HepG2 (cell line): ENCODE data around the gene TRAPPC12. TPM values are rescaled to one million over a fixed set of nuclear protein-coding genes. Genes with fewer than 3 reads are reported as not detected.

Experiments
- AGO2 ChIP-seq: fragments of 200-400 bp; formaldehyde crosslinking; optimal IDR thresholded peaks from 2 replicates; pipeline ENCODE3; 2017; ENCODE audit warnings: mild to moderate bottlenecking, low read depth, low read length, moderate library complexity
- BCL6 ChIP-seq: IDR thresholded peaks from 2 replicates; pipeline ENCODE4 v1.6.1; 2016; ENCODE audit warnings: missing genetic modification reagents, missing compliant biosample characterization
- CBX5 ChIP-seq: sonication (generic); formaldehyde crosslinking; IDR thresholded peaks from 2 replicates; pipeline ENCODE4 v1.4.0; 2020; ENCODE audit warnings: missing genetic modification reagents, borderline replicate concordance
- FOXM1 ChIP-seq: sonication (generic); formaldehyde crosslinking; IDR thresholded peaks from 2 replicates; pipeline ENCODE4 v1.5.0; 2020; ENCODE audit warnings: missing genetic modification reagents
- JUN ChIP-seq: sonication (generic); formaldehyde crosslinking; IDR thresholded peaks from 2 replicates; pipeline ENCODE4 v1.4.0; 2020; ENCODE audit warnings: mild to moderate bottlenecking, missing genetic modification reagents
- JUNB ChIP-seq: sonication (generic); formaldehyde crosslinking; IDR thresholded peaks from 2 replicates; pipeline ENCODE4 v1.8.0; 2022; ENCODE audit warnings: missing genetic modification reagents, mild to moderate bottlenecking, borderline replicate concordance
- MYNN ChIP-seq: sonication (generic); formaldehyde crosslinking; IDR thresholded peaks from 2 replicates; pipeline ENCODE4 v1.4.0; 2020; ENCODE audit warnings: mild to moderate bottlenecking, low read depth, missing genetic modification reagents
- SMC3 ChIP-seq: IDR thresholded peaks from 2 replicates; pipeline ENCODE4 v1.6.1; 2011; ENCODE audit warnings: low read length, improper control_type of control experiment
- SOX5 ChIP-seq: IDR thresholded peaks from 2 replicates; pipeline ENCODE4 v1.6.1; 2016; ENCODE audit warnings: borderline replicate concordance
- THAP7 ChIP-seq: sonication (generic); formaldehyde crosslinking; IDR thresholded peaks from 2 replicates; pipeline ENCODE4 v1.8.1; 2023; ENCODE audit warnings: mild to moderate bottlenecking, missing genetic modification reagents
- TOPORS ChIP-seq: sonication (generic); formaldehyde crosslinking; IDR thresholded peaks from 2 replicates; pipeline ENCODE4 v1.8.0; 2023; ENCODE audit warnings: mild to moderate bottlenecking, missing genetic modification reagents
- XRCC5 ChIP-seq: fragments of 200-400 bp; formaldehyde crosslinking; optimal IDR thresholded peaks from 2 replicates; pipeline ENCODE3; 2017; ENCODE audit warnings: mild to moderate bottlenecking, low read length
- ZBTB46 ChIP-seq: sonication (generic); formaldehyde crosslinking; IDR thresholded peaks from 2 replicates; pipeline ENCODE4 v1.4.0; 2020; ENCODE audit warnings: mild to moderate bottlenecking, missing genetic modification reagents, borderline replicate concordance
- ZMYM4 ChIP-seq: sonication (generic); formaldehyde crosslinking; IDR thresholded peaks from 2 replicates; pipeline ENCODE4 v1.8.1; 2023; ENCODE audit warnings: mild to moderate bottlenecking, missing genetic modification reagents
- ZNF225 ChIP-seq: sonication (generic); formaldehyde crosslinking; IDR thresholded peaks from 2 replicates; pipeline ENCODE4 v1.4.0; 2020; ENCODE audit warnings: mild to moderate bottlenecking, missing genetic modification reagents
- ZNF24 ChIP-seq: fragments of 450-650 bp; IDR thresholded peaks from 2 replicates; pipeline ENCODE4 v1.6.1; 2017; ENCODE audit warnings: antibody characterized with exemption, mild to moderate bottlenecking
- ZNF574 ChIP-seq: sonication (generic); formaldehyde crosslinking; IDR thresholded peaks from 2 replicates; pipeline ENCODE4 v1.4.0; 2020; ENCODE audit warnings: missing genetic modification reagents
- ZNF580 ChIP-seq: IDR thresholded peaks from 2 replicates; pipeline ENCODE4 v1.6.1; 2016; ENCODE audit warnings: low read depth, borderline replicate concordance
- ZNF609 ChIP-seq: sonication (generic); formaldehyde crosslinking; IDR thresholded peaks from 2 replicates; pipeline ENCODE4 v1.4.0; 2020; ENCODE audit warnings: mild to moderate bottlenecking, missing genetic modification reagents, borderline replicate concordance
- polyA plus RNA-seq, 8 experiments: library from polyadenylated mRNA; depleted of rRNA in 3 of 8; stranded (reverse) in 7 of 8; unstranded in 1 of 8; fragments of >200 nt; fragmentation: Illumina TruSeq in 4 of 8; extraction: Trizol in 4 of 8; gene quantifications; 2 replicates each; pipeline versions ENCODE4 v1.2.1 to v1.2.3, GENCODE V29; 2011 to 2016; ENCODE audit warnings: low read depth in 4 of 8, missing spikeins in 1 of 8, mixed read lengths in 1 of 8; ENCODE audit not compliant: insufficient read depth in 1 of 8
- total RNA-seq, 5 experiments: library from RNA; depleted of rRNA; stranded (reverse); fragments of >200 nt; fragmentation: Illumina TruSeq; extraction: Trizol; gene quantifications; 2 replicates each; pipeline ENCODE4 v1.2.3, GENCODE V29; 2016; ENCODE audit warnings: low read depth in 1 of 5

The TRAPPC12 gene
- total and polyA plus RNA-seq, 2 of the 13 experiments (the other 11 are each of a cell fraction or from before 2014, with no cell fraction given), result 46.4 to 97.7 TPM

- TF ChIP-seq SMC3 (peak; percentile 89), TOPORS (0 out of 2 replicates have a peak, but pooled peaks have one; percentile 61), XRCC5 (peak; percentile 95), CBX5 (CRISPR knock-in tag) (0 out of 2 replicates have a peak, but pooled peaks have one; percentile 42), AGO2 (no peak), ZNF580 (CRISPR knock-in tag) (peak; percentile 40; the same call in 1 of the 2 replicates), JUNB (no peak), ZMYM4 (CRISPR knock-in tag) (peak; percentile 76), SOX5 (CRISPR knock-in tag) (peak; percentile 14; the same call in 1 of the 2 replicates), ZBTB46 (CRISPR knock-in tag) (no peak), ZNF609 (CRISPR knock-in tag) (no peak), JUN (peak; percentile 59; the same call in 1 of the 2 replicates), ZNF24 (no peak), FOXM1 (CRISPR knock-in tag) (no peak), THAP7 (CRISPR knock-in tag) (peak; percentile 73; the same call in 1 of the 2 replicates), ZNF225 (CRISPR knock-in tag) (no peak), MYNN (CRISPR knock-in tag) (peak; percentile 36; the same call in 1 of the 2 replicates), ZNF574 (CRISPR knock-in tag) (peak; percentile 92), BCL6 (no peak)
Observed at GRCh38 chr2:3423492-3424170, 44.1 kb downstream of the TRAPPC12 start (continued).
